Heart left ventricle (tissue), 16 donors: ENCODE measurements around the gene DPEP1. TPM values are rescaled to one million over a fixed set of nuclear protein-coding genes. Genes with fewer than 3 reads are reported as not detected.
"Not testable (repeated sequence)": the region's sequence is repeated elsewhere in the genome, so short reads cannot be mapped to it uniquely, and the experiment has no call there.

Source experiments
- ATAC-seq, 4 donors: fragments of 200-7000 bp; cut with Tn5 transposase; one replicate each; pipeline ENCODE4 v1.9.1; 2020 to 2022; ENCODE audit warnings: moderate library complexity in 4 of 4, mild to moderate bottlenecking in 3 of 4, moderate number of reproducible peaks in 1 of 4
- DNase-seq, 5 donors: peaks; one replicate each; pipeline ENCODE4 v3.0.0-alpha.2; 2020
- H3K27ac ChIP-seq, 12 donors: fragments of 200-600 bp; sonication (generic) in 4 of 12; one replicate each; pipeline versions ENCODE4 v1.5.0 to v1.8.0; 2016 to 2022; ENCODE audit warnings: mild to moderate bottlenecking in 2 of 12
- H3K27me3 ChIP-seq, 9 donors: fragments of 200-600 bp; sonication (generic) in 2 of 9; one replicate each; pipeline versions ENCODE4 v1.5.1 to v1.8.0; 2016 to 2022; ENCODE audit warnings: mild to moderate bottlenecking in 3 of 9
- H3K36me3 ChIP-seq, 9 donors: fragments of 200-600 bp; sonication (generic) in 2 of 9; one replicate each; pipeline versions ENCODE4 v1.5.0 to v1.8.0; 2018 to 2022; ENCODE audit warnings: mild to moderate bottlenecking in 2 of 9
- H3K4me1 ChIP-seq, 12 donors: fragments of 200-600 bp; sonication (generic) in 4 of 12; one replicate each; pipeline versions ENCODE4 v1.5.0 to v1.8.0; 2016 to 2022; ENCODE audit warnings: mild to moderate bottlenecking in 3 of 12
- H3K4me3 ChIP-seq, 12 donors: fragments of 200-600 bp; sonication (generic) in 4 of 12; one replicate each; pipeline versions ENCODE4 v1.5.0 to v1.8.0; 2017 to 2022; ENCODE audit warnings: mild to moderate bottlenecking in 9 of 12, moderate library complexity in 4 of 12
- H3K9me3 ChIP-seq, 12 donors: fragments of 200-600 bp; sonication (generic) in 4 of 12; one replicate each; pipeline versions ENCODE4 v1.5.0 to v1.8.0; 2016 to 2022; ENCODE audit warnings: mild to moderate bottlenecking in 1 of 12
- POLR2A ChIP-seq, 2 donors: fragments of 450-650 bp; IDR thresholded peaks; one replicate each; pipeline ENCODE4 v1.6.1; 2017; ENCODE audit warnings: antibody characterized with exemption in 2 of 2, mild to moderate bottlenecking in 2 of 2, moderate library complexity in 2 of 2
- WGBS, 4 donors: extraction: QIAGEN DNeasy Blood & Tissue Kit in 2 of 4; methylation state at CpG; one replicate each; pipeline versions ENCODE4 v1.1.5 to v1.1.7; 2013 to 2018; 5-methylcytosine and 5-hydroxymethylcytosine counted together
- intact Hi-C, 10 donors: fragments of 100-400 bp; cut with DNase I; formaldehyde crosslinking; loops; one replicate each; pipeline versions ENCODE4 v1.11.1 to v1.14.2; 2022
- polyA plus RNA-seq, 2 donors: library from polyadenylated mRNA; stranded (reverse); fragments of 200-250 nt; gene quantifications; one replicate each; pipeline ENCODE4 v1.2.3, GENCODE V29; 2013
- total RNA-seq, 9 donors: library from RNA; depleted of rRNA in 2 of 9; stranded (reverse); fragments of >200 nt in 2 of 9; fragmentation: NEBNext Ultra II Directional in 3 of 9; extraction: Animal tissue kit (Norgen Biotek cat#: 25700) in 3 of 9; gene quantifications; one replicate each; pipeline versions ENCODE4 v1.1.0 to v1.2.4, GENCODE V29; 2016 to 2023
- TF ChIP-seq, protein P1 (sequence below), 12 donors: fragments of 200-600 bp; sonication (generic) in 4 of 12; IDR thresholded peaks; one replicate each; pipeline versions ENCODE4 v1.5.0 to v1.8.0; 2018 to 2022; ENCODE audit warnings: antibody characterized with exemption in 12 of 12, mild to moderate bottlenecking in 5 of 12
- donor health status: ischemic (EF 13 %, LVEDD 7.1; RV severe dilation, severe dysfunction).
- donor health status: healthy with polysubstance abuse.
- donor health status: DM: no; HTN: yes; CAD: no.
- donor health status: DM: no; HTN: no; CAD: no.
- donor health status: ischemic (EF 25% LVEDD 6.9; RV normal size, moderate dysfunction).
- donor health status: ischemic (EF 25% LVEDD 5.7; RV mildly dilated, moderate dysfunction).
- donor health status: healthy.
- donor health status: DM: yes; HTN: yes; CAD: no.
- donor health status: ischemic (EF 35%, LVEDD 5.7; RV mildly dilated, moderate dysfunction).
- donor health status: nonischemic (EF 11% LVEDD 7.7; RV severe dilation, severe dysfunction).
- donor health status: DM: yes; HTN: yes; CAD: no.
- donor health status: PGD.
- donor health status: ischemic (EF 29% LVEDD 5.4; RV normal size, mild dysfunction).
- donor health status: nonischemic (EF 23%, LVEDD 6.1; RV moderate dilation, normal function).

DPEP1 gene
- total and polyA plus RNA-seq, 11 donors, result not detected

DNA sequence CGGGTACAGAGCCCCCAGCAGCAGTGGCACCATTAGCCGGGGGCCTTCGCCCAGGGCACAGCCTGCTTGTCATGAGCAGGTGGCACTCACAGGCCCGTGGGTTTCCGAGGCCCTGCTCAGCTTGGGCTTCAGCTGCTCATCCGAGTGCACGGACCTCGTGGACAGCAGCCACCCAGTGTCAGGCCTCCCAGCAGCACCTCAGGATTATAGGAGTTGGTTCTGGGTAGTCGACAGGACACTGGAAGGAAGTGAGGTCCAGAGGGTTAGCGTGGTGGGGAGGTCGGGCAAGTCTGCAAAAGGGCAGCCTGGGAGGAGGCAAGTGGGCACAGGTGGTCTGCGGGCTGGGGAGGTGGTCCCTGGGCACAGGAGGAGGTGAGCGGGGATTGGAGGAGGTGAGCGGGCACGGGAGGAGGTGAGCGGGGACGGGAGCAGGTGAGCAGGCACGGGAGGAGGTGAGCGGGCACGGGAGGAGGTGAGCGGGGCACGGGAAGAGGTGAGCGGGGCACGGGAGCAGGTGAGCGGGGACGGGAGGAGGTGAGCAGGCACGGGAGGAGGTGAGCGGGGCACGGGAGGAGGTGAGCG is 43.0 kb upstream of the DPEP1 start:
- H3K27ac ChIP-seq, result no peak overlapping the region
- DNase-seq (no peak), ATAC-seq (no peak)
- peaks cover 17 to 56% (median 31%) of the 10 kb centered on the region in 9 donors for H3K27me3 ChIP-seq
- no peak overlapping the region for H3K4me3 ChIP-seq
- H3K36me3 ChIP-seq, result no peaks in the 10 kb centered on the region
- no peaks in the 10 kb centered on the region for H3K9me3 ChIP-seq
- TF ChIP-seq POLR2A (IDR thresholded peaks at IDR 0.05), result no peak
- TF ChIP-seq, protein P1, sequence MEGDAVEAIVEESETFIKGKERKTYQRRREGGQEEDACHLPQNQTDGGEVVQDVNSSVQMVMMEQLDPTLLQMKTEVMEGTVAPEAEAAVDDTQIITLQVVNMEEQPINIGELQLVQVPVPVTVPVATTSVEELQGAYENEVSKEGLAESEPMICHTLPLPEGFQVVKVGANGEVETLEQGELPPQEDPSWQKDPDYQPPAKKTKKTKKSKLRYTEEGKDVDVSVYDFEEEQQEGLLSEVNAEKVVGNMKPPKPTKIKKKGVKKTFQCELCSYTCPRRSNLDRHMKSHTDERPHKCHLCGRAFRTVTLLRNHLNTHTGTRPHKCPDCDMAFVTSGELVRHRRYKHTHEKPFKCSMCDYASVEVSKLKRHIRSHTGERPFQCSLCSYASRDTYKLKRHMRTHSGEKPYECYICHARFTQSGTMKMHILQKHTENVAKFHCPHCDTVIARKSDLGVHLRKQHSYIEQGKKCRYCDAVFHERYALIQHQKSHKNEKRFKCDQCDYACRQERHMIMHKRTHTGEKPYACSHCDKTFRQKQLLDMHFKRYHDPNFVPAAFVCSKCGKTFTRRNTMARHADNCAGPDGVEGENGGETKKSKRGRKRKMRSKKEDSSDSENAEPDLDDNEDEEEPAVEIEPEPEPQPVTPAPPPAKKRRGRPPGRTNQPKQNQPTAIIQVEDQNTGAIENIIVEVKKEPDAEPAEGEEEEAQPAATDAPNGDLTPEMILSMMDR (IDR thresholded peaks at IDR 0.05), result no peak
- WGBS, 4 donors, result 84 to 89% (median 86%) methylated on average over 28 to 30 of the region's 30 CpGs
- intact Hi-C loops, result loop anchor here in 3 of 10 donors (5.0 to 10.0 kb wide), 2 partner anchors 72 to 74 kb away; no protein-coding TSS in a partner anchor
- peaks cover 4 to 28% (median 21%) of the 10 kb centered on the region in 12 donors for H3K4me1 ChIP-seq

DNA sequence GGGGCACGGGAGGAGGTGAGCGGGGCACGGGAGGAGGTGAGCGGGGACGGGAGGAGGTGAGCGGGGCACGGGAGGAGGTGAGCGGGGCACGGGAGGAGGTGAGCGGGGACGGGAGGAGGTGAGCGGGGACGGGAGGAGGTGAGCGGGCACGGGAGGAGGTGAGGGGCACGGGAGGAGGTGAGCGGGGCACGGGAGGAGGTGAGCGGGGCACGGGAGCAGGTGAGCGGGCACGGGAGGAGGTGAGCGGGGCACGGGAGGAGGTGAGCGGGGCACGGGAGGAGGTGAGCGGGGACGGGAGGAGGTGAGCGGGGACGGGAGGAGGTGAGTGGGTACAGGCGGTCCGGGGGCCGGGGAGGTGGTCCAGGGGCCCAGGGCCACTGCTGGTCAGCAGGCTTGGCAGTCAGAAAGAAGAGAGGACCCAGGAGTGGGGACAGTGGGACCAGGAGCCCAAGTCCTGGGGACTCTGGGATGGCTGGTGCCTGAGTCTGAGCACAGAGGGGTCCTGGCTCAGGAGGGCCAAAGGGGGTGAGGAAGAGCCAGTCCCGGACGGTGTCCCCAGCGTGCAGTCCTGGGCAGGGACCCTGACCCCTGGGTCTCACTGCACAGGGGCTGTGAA is 42.4 kb upstream of the DPEP1 start:
- not testable (repeated sequence) for H3K36me3 ChIP-seq, H3K27ac ChIP-seq, DNase-seq, H3K4me3 ChIP-seq, ATAC-seq, H3K9me3 ChIP-seq
- Histone ChIP-seq H3K27me3 (peaks cover 20 to 61% (median 34%) of the 10 kb centered on the region in 9 donors), H3K4me1 (peaks cover 4 to 25% (median 17%) of the 10 kb centered on the region in 12 donors)
- 84 to 91% (median 87%) methylated on average over 25 to 36 of the region's 36 CpGs for WGBS, 4 donors
- intact Hi-C loops, result loop anchor here in 3 of 10 donors (5.0 to 10.0 kb wide), 2 partner anchors 71 to 74 kb away; no protein-coding TSS in a partner anchor

DNA sequence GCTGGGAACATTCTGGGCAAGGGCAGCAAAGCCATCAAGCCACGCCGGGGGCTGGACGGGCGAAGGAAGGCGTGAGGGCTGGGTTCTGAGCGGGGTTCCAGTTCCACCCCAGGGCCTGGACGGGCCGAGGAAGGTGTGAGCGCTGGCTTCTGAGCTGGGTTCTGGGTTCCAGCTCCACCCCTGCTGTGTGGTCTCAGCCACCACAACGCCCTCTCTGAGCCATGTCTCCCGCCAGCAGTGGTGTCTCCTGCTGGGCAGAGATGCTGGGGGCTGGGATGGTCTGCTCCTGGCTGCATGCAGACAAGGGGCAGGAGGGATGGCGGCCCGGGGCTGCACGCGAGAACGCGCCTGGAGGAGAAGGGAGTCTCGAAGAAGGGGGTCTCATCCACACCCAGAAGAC is 41.8 kb upstream of the DPEP1 start:
- Histone ChIP-seq H3K4me1 (peaks cover 4 to 27% (median 14%) of the 10 kb centered on the region in 12 donors), H3K36me3 (no peaks in the 10 kb centered on the region), H3K4me3 (no peak overlapping the region), H3K27ac (no peak overlapping the region), H3K27me3 (peaks cover 26 to 67% (median 40%) of the 10 kb centered on the region in 9 donors), H3K9me3 (no peaks in the 10 kb centered on the region)
- no peak for ATAC-seq
- intact Hi-C loops, result loop anchor here in 3 of 10 donors (5.0 to 10.0 kb wide), 2 partner anchors 71 to 73 kb away; no protein-coding TSS in a partner anchor
- TF ChIP-seq, protein P1 (IDR thresholded peaks at IDR 0.05), result no peak
- TF ChIP-seq POLR2A (IDR thresholded peaks at IDR 0.05), result no peak
- WGBS, 4 donors, result 87 to 90% (median 88%) methylated on average over 18 of the region's 18 CpGs
- no peak for DNase-seq

DNA sequence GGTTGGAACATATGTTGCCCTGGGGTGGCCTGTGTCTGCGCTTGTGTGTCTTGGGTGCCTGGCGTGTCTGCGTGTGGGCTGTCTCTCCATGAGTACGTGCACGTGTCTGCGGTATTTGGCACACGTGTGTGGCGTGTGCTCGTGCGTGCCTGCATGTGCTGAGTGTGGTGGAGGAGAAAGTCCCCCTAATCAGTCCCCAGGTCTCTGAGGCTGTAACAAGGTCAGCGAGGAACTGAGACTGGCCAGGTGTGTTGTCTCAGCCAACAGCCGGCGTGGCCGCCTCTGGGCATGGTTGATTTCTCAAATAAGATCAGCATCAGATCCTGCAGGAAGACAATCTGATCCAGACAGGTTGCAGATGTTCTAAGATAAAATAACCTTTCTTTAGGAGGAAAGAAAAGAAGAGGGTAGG is 41.4 kb upstream of the DPEP1 start:
- Histone ChIP-seq H3K27ac (no peak overlapping the region), H3K4me3 (no peak overlapping the region), H3K36me3 (no peaks in the 10 kb centered on the region), H3K4me1 (peaks cover 4 to 27% (median 14%) of the 10 kb centered on the region in 12 donors), H3K9me3 (no peaks in the 10 kb centered on the region), H3K27me3 (peaks cover 26 to 71% (median 42%) of the 10 kb centered on the region in 9 donors)
- ATAC-seq (no peak), DNase-seq (no peak)
- TF ChIP-seq, protein P1 (IDR thresholded peaks at IDR 0.05), result no peak
- 72 to 86% (median 76%) methylated on average over 12 to 14 of the region's 14 CpGs for WGBS, 4 donors
- intact Hi-C loops, result loop anchor here in 3 of 10 donors (5.0 to 10.0 kb wide), 2 partner anchors 70 to 73 kb away; no protein-coding TSS in a partner anchor
